Neutrophil (primary cell): ENCODE measurements around the gene FIGN.

Source experiments
- H3K27ac ChIP-seq: fragments of 200-600 bp; sonication (generic); 2 replicates; pipeline ENCODE4 v1.5.1; 2016; ENCODE audit warnings: mild to moderate bottlenecking, moderate library complexity
- H3K27me3 ChIP-seq: fragments of 200-600 bp; sonication (generic); 2 replicates; pipeline ENCODE4 v1.6.0; 2016; ENCODE audit warnings: mild to moderate bottlenecking
- H3K36me3 ChIP-seq: fragments of 200-600 bp; sonication (generic); 2 replicates; pipeline ENCODE4 v1.5.1; 2017
- H3K4me1 ChIP-seq, 2 experiments: fragments of 200-600 bp in 1 of 2; sonication (generic) in 1 of 2; 1 replicate in 1 of 2; 2 replicates in 1 of 2; pipeline versions ENCODE4 v1.5.1 to v1.6.1; 2013 to 2016; ENCODE audit warnings: low read depth in 1 of 2, low read length in 1 of 2, mild to moderate bottlenecking in 1 of 2, moderate library complexity in 1 of 2; ENCODE audit not compliant: control insufficient read depth in 1 of 2, insufficient read depth in 1 of 2
- H3K4me3 ChIP-seq, 2 experiments: fragments of 200-600 bp in 1 of 2; sonication (generic) in 1 of 2; 1 replicate in 1 of 2; 2 replicates in 1 of 2; pipeline ENCODE4 v1.5.1; 2013 to 2016; ENCODE audit warnings: low read depth in 1 of 2, low read length in 1 of 2, mild to moderate bottlenecking in 1 of 2, moderate library complexity in 1 of 2
- H3K9me3 ChIP-seq: fragments of 200-600 bp; sonication (generic); 2 replicates; pipeline ENCODE4 v1.5.1; 2016
- CTCF ChIP-seq: fragments of 200-600 bp; sonication (generic); IDR thresholded peaks from 2 replicates; pipeline ENCODE4 v1.5.1; 2016; ENCODE audit warnings: antibody characterized with exemption

The FIGN gene

DNA sequence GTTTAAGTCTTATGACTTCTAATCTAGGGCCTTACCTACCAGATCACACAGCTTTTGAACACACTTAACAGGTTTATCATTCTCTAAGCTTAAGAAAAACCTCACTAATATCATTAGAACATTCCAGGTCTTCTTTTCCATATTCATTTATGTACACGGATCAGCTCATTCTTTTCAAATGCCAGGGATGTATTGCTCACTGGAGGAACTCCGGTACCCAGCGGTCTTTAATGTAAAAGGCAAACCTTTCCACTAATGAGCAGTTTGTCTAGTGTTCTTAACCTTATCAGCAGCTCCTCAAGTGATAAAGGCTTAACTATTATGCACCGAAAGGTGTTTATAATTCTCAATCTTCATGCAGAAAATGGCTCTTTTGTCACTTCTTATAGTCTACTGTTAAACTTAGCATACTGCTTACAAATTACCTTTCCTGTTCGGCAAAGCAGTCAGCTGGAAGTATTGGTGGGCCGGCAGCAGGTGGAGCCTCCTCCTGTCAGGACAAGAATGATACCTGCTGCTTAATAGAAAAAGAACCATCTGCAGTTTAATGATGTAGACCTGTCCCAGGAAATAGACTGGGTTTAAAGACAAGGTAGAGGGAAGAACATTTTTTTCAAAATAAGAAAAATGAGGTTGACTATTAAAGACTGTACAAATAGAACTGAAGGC lies 142.7 kb downstream of the FIGN start:
- no peaks in the 10 kb centered on the region for H3K36me3 ChIP-seq
- no peaks in the 10 kb centered on the region for H3K9me3 ChIP-seq
- H3K27me3 ChIP-seq: no peaks in the 10 kb centered on the region
- H3K4me1 ChIP-seq: no peaks in the 10 kb centered on the region
- no peak overlapping the region for H3K27ac ChIP-seq
- TF ChIP-seq CTCF: no peak
- no peak overlapping the region for H3K4me3 ChIP-seq

GRCh38 chr2:163591461-163591860 lies 144.3 kb downstream of the FIGN start:
- no peaks in the 10 kb centered on the region for H3K27me3 ChIP-seq
- no peaks in the 10 kb centered on the region for H3K4me1 ChIP-seq
- no peaks in the 10 kb centered on the region for H3K9me3 ChIP-seq
- no peak overlapping the region for H3K27ac ChIP-seq
- H3K4me3 ChIP-seq: no peak overlapping the region
- TF ChIP-seq CTCF: no peak
- H3K36me3 ChIP-seq: no peaks in the 10 kb centered on the region

- no peaks in the 10 kb centered on the region for H3K36me3 ChIP-seq
- H3K27me3 ChIP-seq: no peaks in the 10 kb centered on the region
- H3K4me3 ChIP-seq: no peak overlapping the region
- no peak overlapping the region for H3K27ac ChIP-seq
- H3K4me1 ChIP-seq: no peaks in the 10 kb centered on the region
- no peaks in the 10 kb centered on the region for H3K9me3 ChIP-seq
- no peak for TF ChIP-seq CTCF
These were observed 155.1 kb downstream of the FIGN start for GRCh38 chr2:163580757-163581156.

GRCh38 chr2:163574309-163574708 lies 161.5 kb downstream of the FIGN start:
- no peak for TF ChIP-seq CTCF
- H3K4me1 ChIP-seq: no peaks in the 10 kb centered on the region
- H3K9me3 ChIP-seq: no peaks in the 10 kb centered on the region
- no peak overlapping the region for H3K27ac ChIP-seq
- H3K4me3 ChIP-seq: no peak overlapping the region
- no peaks in the 10 kb centered on the region for H3K36me3 ChIP-seq
- no peaks in the 10 kb centered on the region for H3K27me3 ChIP-seq

DNA sequence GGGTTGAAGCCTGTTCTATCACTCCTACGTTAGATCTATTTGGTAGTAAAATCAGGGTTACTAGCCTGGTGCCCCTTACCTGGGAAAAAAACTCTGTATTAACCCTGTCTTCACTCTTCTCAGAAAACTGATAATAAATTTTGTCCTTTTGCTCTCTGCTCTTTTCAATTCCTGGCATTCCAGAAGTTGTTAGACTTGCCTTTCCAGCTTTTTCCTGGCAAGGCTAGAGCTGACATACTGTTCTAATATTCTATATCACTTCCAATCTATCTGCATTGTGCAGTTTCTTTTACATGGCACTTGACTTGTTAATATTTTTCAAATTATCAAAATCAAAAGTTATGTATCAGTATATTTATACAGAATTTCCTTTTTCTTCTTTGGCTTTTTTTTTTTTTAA lies 162.2 kb downstream of the FIGN start:
- Histone ChIP-seq H3K36me3 (no peaks in the 10 kb centered on the region), H3K4me3 (no peak overlapping the region), H3K4me1 (no peaks in the 10 kb centered on the region), H3K27ac (no peak overlapping the region), H3K27me3 (no peaks in the 10 kb centered on the region), H3K9me3 (no peaks in the 10 kb centered on the region)
- TF ChIP-seq CTCF: no peak
